ENCODE measurements around the gene FOXI3. TPM values are rescaled to one million over a fixed set of nuclear protein-coding genes. Genes with fewer than 3 reads are reported as not detected.
"Not testable (repeated sequence)": the region's sequence is repeated elsewhere in the genome, so short reads cannot be mapped to it uniquely, and the experiment has no call there.

The FOXI3 gene
- total RNA-seq, 2 donors from 2014 or later = not detected

GRCh38 chr2:88452980-88453582 lies 588 bp upstream of the FOXI3 start:
- ATAC-seq (no peak), DNase-seq (no peak)
- Mint-ChIP-seq H3K4me1 (peaks cover 15% of the 10 kb centered on the region), H3K4me3 (peak overlapping the region; percentile 76), H3K36me3 (ENCODE audit: low read depth) (no peaks in the 10 kb centered on the region), H3K27me3 (peaks cover 52% of the 10 kb centered on the region), H3K27ac (no peak overlapping the region)
- H3K9me3 ChIP-seq (ENCODE audit: control insufficient read depth, low read length, poor library complexity, severe bottlenecking) = no peaks in the 10 kb centered on the region

GRCh38 chr2:88451811-88452564 lies 505 bp downstream of the FOXI3 start:
- Mint-ChIP-seq H3K4me1 (peaks cover 14% of the 10 kb centered on the region), H3K4me3 (peak overlapping the region; percentile 86), H3K27me3 (peaks cover 56% of the 10 kb centered on the region), H3K27ac (no peak overlapping the region), H3K36me3 (ENCODE audit: low read depth) (no peaks in the 10 kb centered on the region)
- no peaks in the 10 kb centered on the region for H3K9me3 ChIP-seq (ENCODE audit: control insufficient read depth, low read length, poor library complexity, severe bottlenecking)
- DNase-seq = peak in 1 of 3 donors; percentile 12
- ATAC-seq = peak; percentile 47

GRCh38 chr2:88450925-88451810 lies 1.3 kb downstream of the FOXI3 start:
- no peak overlapping the region for H3K27ac Mint-ChIP-seq
- no peaks in the 10 kb centered on the region for H3K9me3 ChIP-seq (ENCODE audit: control insufficient read depth, low read length, poor library complexity, severe bottlenecking)
- peaks cover 53% of the 10 kb centered on the region for H3K27me3 Mint-ChIP-seq
- ATAC-seq = no peak
- H3K4me3 Mint-ChIP-seq = peak overlapping the region; percentile 86
- DNase-seq = no peak
- H3K4me1 Mint-ChIP-seq = peaks cover 14% of the 10 kb centered on the region
- H3K36me3 Mint-ChIP-seq (ENCODE audit: low read depth) = no peaks in the 10 kb centered on the region

GRCh38 chr2:88450186-88450585 lies 2.3 kb downstream of the FOXI3 start:
- Mint-ChIP-seq H3K27ac (no peak overlapping the region), H3K36me3 (ENCODE audit: low read depth) (no peaks in the 10 kb centered on the region)

GRCh38 chr2:88448248-88448647 lies 4.2 kb downstream of the FOXI3 start:
- ATAC-seq (no peak), DNase-seq (no peak)
- Mint-ChIP-seq H3K27ac (no peak overlapping the region), H3K36me3 (ENCODE audit: low read depth) (no peaks in the 10 kb centered on the region), H3K4me1 (peaks cover 14% of the 10 kb centered on the region), H3K27me3 (peaks cover 61% of the 10 kb centered on the region), H3K4me3 (no peak overlapping the region)
- no peaks in the 10 kb centered on the region for H3K9me3 ChIP-seq (ENCODE audit: control insufficient read depth, low read length, poor library complexity, severe bottlenecking)

More at GRCh38 chr2:88450186-88450585, 2.3 kb downstream of the FOXI3 start:
- Mint-ChIP-seq H3K4me3 (no peak overlapping the region), H3K27me3 (peaks cover 50% of the 10 kb centered on the region), H3K4me1 (peaks cover 14% of the 10 kb centered on the region)
- no peaks in the 10 kb centered on the region for H3K9me3 ChIP-seq (ENCODE audit: control insufficient read depth, low read length, poor library complexity, severe bottlenecking)
- no peak for ATAC-seq
- DNase-seq = no peak

GRCh38 chr2:88443353-88443938 lies 9.0 kb downstream of the FOXI3 start:
- ATAC-seq (no peak), DNase-seq (no peak)
- Mint-ChIP-seq H3K27me3 (peaks cover 65% of the 10 kb centered on the region), H3K4me3 (no peak overlapping the region), H3K36me3 (ENCODE audit: low read depth) (no peaks in the 10 kb centered on the region), H3K27ac (no peak overlapping the region), H3K4me1 (no peaks in the 10 kb centered on the region)
- no peaks in the 10 kb centered on the region for H3K9me3 ChIP-seq (ENCODE audit: control insufficient read depth, low read length, poor library complexity, severe bottlenecking)

- Mint-ChIP-seq H3K36me3 (ENCODE audit: low read depth) (no peaks in the 10 kb centered on the region), H3K4me3 (no peak overlapping the region), H3K27me3 (peaks cover 55% of the 10 kb centered on the region), H3K4me1 (no peaks in the 10 kb centered on the region), H3K27ac (no peak overlapping the region)
- DNase-seq = no peak
- no peaks in the 10 kb centered on the region for H3K9me3 ChIP-seq (ENCODE audit: control insufficient read depth, low read length, poor library complexity, severe bottlenecking)
- ATAC-seq = no peak
These were observed 10.0 kb downstream of the FOXI3 start for GRCh38 chr2:88442473-88442872.

- DNase-seq (no peak), ATAC-seq (no peak)
- no peaks in the 10 kb centered on the region for H3K36me3 Mint-ChIP-seq (ENCODE audit: low read depth)
- H3K4me1 Mint-ChIP-seq = no peaks in the 10 kb centered on the region
- H3K9me3 ChIP-seq (ENCODE audit: control insufficient read depth, low read length, poor library complexity, severe bottlenecking) = no peaks in the 10 kb centered on the region
- H3K27ac Mint-ChIP-seq = no peak overlapping the region
- peaks cover 51% of the 10 kb centered on the region for H3K27me3 Mint-ChIP-seq
- H3K4me3 Mint-ChIP-seq = no peak overlapping the region
These were observed 10.4 kb downstream of the FOXI3 start for GRCh38 chr2:88442061-88442460.

- Mint-ChIP-seq H3K4me3 (no peak overlapping the region), H3K27ac (no peak overlapping the region), H3K36me3 (ENCODE audit: low read depth) (no peaks in the 10 kb centered on the region), H3K4me1 (no peaks in the 10 kb centered on the region), H3K27me3 (peaks cover 32% of the 10 kb centered on the region)
- DNase-seq = no peak
- no peaks in the 10 kb centered on the region for H3K9me3 ChIP-seq (ENCODE audit: control insufficient read depth, low read length, poor library complexity, severe bottlenecking)
- ATAC-seq = no peak
These were observed 15.5 kb downstream of the FOXI3 start for GRCh38 chr2:88437010-88437409.

- Mint-ChIP-seq H3K27ac (no peak overlapping the region), H3K27me3 (peaks cover 5% of the 10 kb centered on the region), H3K4me3 (no peak overlapping the region), H3K4me1 (no peaks in the 10 kb centered on the region), H3K36me3 (ENCODE audit: low read depth) (no peaks in the 10 kb centered on the region)
- H3K9me3 ChIP-seq (ENCODE audit: control insufficient read depth, low read length, poor library complexity, severe bottlenecking) = no peaks in the 10 kb centered on the region
- DNase-seq (no peak), ATAC-seq (no peak)
These were observed 22.6 kb downstream of the FOXI3 start for GRCh38 chr2:88429929-88430328.

- ATAC-seq (no peak), DNase-seq (no peak)
- H3K4me1 Mint-ChIP-seq = no peaks in the 10 kb centered on the region
- H3K4me3 Mint-ChIP-seq = no peak overlapping the region
- peaks cover 30% of the 10 kb centered on the region for H3K27me3 Mint-ChIP-seq
- H3K36me3 Mint-ChIP-seq (ENCODE audit: low read depth) = no peaks in the 10 kb centered on the region
- no peak overlapping the region for H3K27ac Mint-ChIP-seq
- H3K9me3 ChIP-seq (ENCODE audit: control insufficient read depth, low read length, poor library complexity, severe bottlenecking) = no peaks in the 10 kb centered on the region
These were observed 28.8 kb downstream of the FOXI3 start for GRCh38 chr2:88423733-88424132.

GRCh38 chr2:88419051-88419450 lies 33.4 kb downstream of the FOXI3 start:
- H3K36me3 Mint-ChIP-seq (ENCODE audit: low read depth); H3K9me3 ChIP-seq (ENCODE audit: control insufficient read depth, low read length, poor library complexity, severe bottlenecking); H3K4me3 Mint-ChIP-seq; H3K27ac Mint-ChIP-seq; H3K4me1 Mint-ChIP-seq; DNase-seq; ATAC-seq: not testable (repeated sequence)
- peaks cover 44% of the 10 kb centered on the region for H3K27me3 Mint-ChIP-seq
